Naive thymus-derived CD8-positive, alpha-beta T cell (primary cell): ENCODE measurements around the gene SYNDIG1. TPM values are rescaled to one million over a fixed set of nuclear protein-coding genes. Genes with fewer than 3 reads are reported as not detected.

Source experiments
- ATAC-seq, 2 donors: fragments of 150-1000 bp; cut with Tn5 transposase in 1 of 2; sonication (Bioruptor Pico), chemical (Tn5 transposase) in 1 of 2; 1 replicate in 1 of 2; 2 replicates in 1 of 2; pipeline ENCODE4 v1.10.0; 2021; ENCODE audit warnings: mild to moderate bottlenecking in 2 of 2, moderate library complexity in 2 of 2
- POLR2A ChIA-PET: fragments of 350-600 bp; sonication (Branson Sonifier 250); formaldehyde crosslinking; loops from one replicate; lab custom pipeline; 2021; ENCODE audit warnings: antibody characterized with exemption; lab: Charles Lee
- DNase-seq, 10 donors: peaks; one replicate each; pipeline versions ENCODE4 v3.0.0 to v3.0.0-alpha.2; 2020 to 2022
- H3K27ac Mint-ChIP-seq, 10 donors: one replicate each; pipeline ENCODE4 v1.8.0; 2020 to 2022; ENCODE audit warnings: mild to moderate bottlenecking in 10 of 10, mixed read lengths in 10 of 10, moderate library complexity in 4 of 10, inconsistent platforms in 1 of 10
- H3K27me3 Mint-ChIP-seq, 5 donors: one replicate each; pipeline ENCODE4 v1.8.0; 2021 to 2022; ENCODE audit warnings: mixed read lengths in 5 of 5
- H3K36me3 Mint-ChIP-seq, 3 donors: one replicate each; pipeline ENCODE4 v1.8.0; 2020 to 2022; ENCODE audit warnings: mixed read lengths in 3 of 3, mild to moderate bottlenecking in 2 of 3, inconsistent platforms in 1 of 3
- H3K4me1 Mint-ChIP-seq, 4 donors: one replicate each; pipeline ENCODE4 v1.8.0; 2021 to 2022; ENCODE audit warnings: mixed read lengths in 4 of 4
- H3K4me3 Mint-ChIP-seq, 10 donors: one replicate each; pipeline ENCODE4 v1.8.0; 2020 to 2022; ENCODE audit warnings: mild to moderate bottlenecking in 10 of 10, mixed read lengths in 10 of 10, moderate library complexity in 6 of 10, inconsistent platforms in 1 of 10
- H3K9me3 Mint-ChIP-seq, 9 donors: one replicate each; pipeline ENCODE4 v1.8.0; 2020 to 2022; ENCODE audit warnings: mixed read lengths in 9 of 9, mild to moderate bottlenecking in 3 of 9, inconsistent platforms in 1 of 9, moderate library complexity in 1 of 9
- polyA plus RNA-seq, 3 donors: library from polyadenylated mRNA; unstranded; fragments of 300-500 nt; fragmentation: Illumina TruSeq; gene quantifications; one replicate each; pipeline ENCODE4 v1.2.3, GENCODE V29; 2021
- total RNA-seq, 8 experiments: library from RNA in 2 of 8; stranded (reverse) in 2 of 8; gene quantifications; one replicate each; pipeline ENCODE4 v1.2.3 and lab custom pipeline; 2021 to 2026

SYNDIG1 gene
- total and polyA plus RNA-seq, 5 experiments from 2014 or later, result not detected

DNA sequence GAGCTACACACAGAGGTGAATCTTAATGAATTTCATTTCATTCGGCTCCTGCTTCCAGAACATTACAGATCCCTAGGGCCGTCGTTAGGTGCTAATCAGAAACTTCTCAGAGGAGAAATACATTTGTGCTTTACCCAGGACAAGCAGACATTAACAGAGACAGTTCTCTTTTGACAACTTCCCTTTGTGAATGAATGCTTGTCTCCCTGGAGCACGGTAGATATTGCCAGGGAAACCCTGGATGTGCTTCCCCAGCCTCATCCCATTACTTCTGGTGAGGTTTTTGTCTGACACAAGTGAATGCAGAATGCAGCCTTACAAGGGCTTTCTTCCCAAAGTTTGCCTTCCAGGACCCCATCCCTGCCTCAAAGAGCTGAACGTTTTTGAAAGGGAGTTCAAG is 105.4 kb downstream of the SYNDIG1 start:
- Mint-ChIP-seq H3K4me3 (no peak overlapping the region), H3K9me3 (no peaks in the 10 kb centered on the region), H3K27ac (no peak overlapping the region), H3K27me3 (peaks cover 0 to 4% (median 2%) of the 10 kb centered on the region in 5 donors), H3K4me1 (peaks cover 0 to 12% (median 0%) of the 10 kb centered on the region in 4 donors), H3K36me3 (no peaks in the 10 kb centered on the region)
- POLR2A ChIA-PET, result no interaction called here
- ATAC-seq (no peak), DNase-seq (no peak)

DNA sequence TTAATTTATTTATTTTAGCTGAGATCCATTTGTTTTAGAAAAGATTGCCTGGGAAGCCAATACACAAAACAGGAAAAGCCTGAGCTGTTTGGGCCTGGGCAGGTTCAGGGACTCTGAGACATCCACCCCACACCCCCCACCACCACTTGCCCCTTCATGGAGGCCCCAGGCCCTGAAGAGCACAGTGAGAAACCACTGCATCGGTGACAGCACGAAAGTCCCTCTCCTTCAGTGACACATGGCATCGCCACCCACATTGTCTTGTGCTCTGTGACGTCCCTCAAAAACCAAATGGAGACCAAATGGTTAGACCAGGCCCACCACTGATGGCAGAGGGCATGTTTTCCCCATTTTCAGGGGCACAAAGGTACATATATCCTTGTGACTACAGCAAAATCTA is 106.4 kb downstream of the SYNDIG1 start:
- DNase-seq (no peak), ATAC-seq (no peak)
- Mint-ChIP-seq H3K27ac (no peak overlapping the region), H3K4me1 (peaks cover 0 to 12% (median 0%) of the 10 kb centered on the region in 4 donors), H3K36me3 (no peaks in the 10 kb centered on the region), H3K9me3 (no peaks in the 10 kb centered on the region), H3K4me3 (no peak overlapping the region), H3K27me3 (peaks cover 0 to 4% (median 2%) of the 10 kb centered on the region in 5 donors)
- POLR2A ChIA-PET, result no interaction called here

DNA sequence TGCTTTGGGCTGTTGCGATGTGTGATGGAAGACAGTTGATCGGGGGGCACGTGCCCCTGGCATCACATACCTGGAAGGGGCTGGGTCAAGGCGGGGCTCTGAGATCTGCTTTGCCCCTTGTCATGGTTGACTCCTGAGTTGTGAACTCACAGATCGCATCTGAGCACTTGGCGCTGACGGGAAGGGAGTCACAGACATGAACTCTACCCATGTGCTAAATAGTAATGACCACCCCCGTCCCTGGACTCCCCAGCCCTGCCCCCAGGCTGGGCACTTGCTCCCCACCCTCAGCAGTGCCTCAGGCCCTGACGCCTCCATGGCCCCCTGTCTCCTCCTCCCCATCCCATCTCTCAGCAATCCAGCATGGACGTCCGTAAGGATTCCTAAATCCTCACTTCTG is 107.0 kb downstream of the SYNDIG1 start:
- H3K27ac Mint-ChIP-seq, result no peak overlapping the region
- H3K9me3 Mint-ChIP-seq, result no peaks in the 10 kb centered on the region
- H3K4me1 Mint-ChIP-seq, result peaks cover 0 to 12% (median 0%) of the 10 kb centered on the region in 4 donors
- ATAC-seq (no peak), DNase-seq (no peak)
- POLR2A ChIA-PET, result no interaction called here
- H3K36me3 Mint-ChIP-seq, result no peaks in the 10 kb centered on the region
- H3K27me3 Mint-ChIP-seq, result peaks cover 0 to 4% (median 2%) of the 10 kb centered on the region in 5 donors
- H3K4me3 Mint-ChIP-seq, result no peak overlapping the region

DNA sequence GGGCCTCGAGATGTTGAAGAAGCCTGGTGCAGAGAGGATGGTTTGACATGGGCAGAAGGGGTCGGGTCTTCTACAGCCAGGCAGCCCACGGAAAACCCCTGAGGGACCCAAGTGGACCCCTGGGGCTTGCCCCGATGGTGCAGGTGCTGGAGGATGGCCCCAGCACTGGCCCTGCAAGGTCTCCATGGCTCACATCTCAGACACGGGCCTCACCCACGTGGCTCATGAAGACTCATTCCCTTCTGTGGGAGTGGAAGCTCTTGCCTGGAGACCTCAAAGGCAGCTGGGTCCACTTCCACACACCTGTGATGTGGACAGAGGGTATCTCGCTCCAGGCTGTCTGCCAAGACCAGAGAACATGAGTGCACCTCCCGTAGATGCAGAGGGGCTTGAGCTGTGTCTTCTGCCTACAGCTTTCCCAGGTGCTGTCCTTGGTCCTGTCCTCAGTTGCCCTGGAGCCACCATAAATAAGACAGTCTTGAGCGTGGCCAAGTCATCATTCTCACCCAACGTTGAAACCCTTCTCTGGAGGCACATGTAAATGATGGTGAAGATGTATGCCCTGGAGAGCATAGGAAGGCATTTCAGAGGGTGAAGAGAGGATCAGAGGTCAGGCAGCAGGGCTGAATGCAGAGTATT is 108.0 kb downstream of the SYNDIG1 start:
- H3K9me3 Mint-ChIP-seq, result no peaks in the 10 kb centered on the region
- DNase-seq, result no peak
- no peak for ATAC-seq
- no peak overlapping the region for H3K27ac Mint-ChIP-seq
- H3K4me3 Mint-ChIP-seq, result no peak overlapping the region
- H3K4me1 Mint-ChIP-seq, result peaks cover 0 to 5% (median 0%) of the 10 kb centered on the region in 4 donors
- H3K27me3 Mint-ChIP-seq, result peaks cover 0 to 5% (median 2%) of the 10 kb centered on the region in 5 donors
- POLR2A ChIA-PET, result no interaction called here
- no peaks in the 10 kb centered on the region for H3K36me3 Mint-ChIP-seq

DNA sequence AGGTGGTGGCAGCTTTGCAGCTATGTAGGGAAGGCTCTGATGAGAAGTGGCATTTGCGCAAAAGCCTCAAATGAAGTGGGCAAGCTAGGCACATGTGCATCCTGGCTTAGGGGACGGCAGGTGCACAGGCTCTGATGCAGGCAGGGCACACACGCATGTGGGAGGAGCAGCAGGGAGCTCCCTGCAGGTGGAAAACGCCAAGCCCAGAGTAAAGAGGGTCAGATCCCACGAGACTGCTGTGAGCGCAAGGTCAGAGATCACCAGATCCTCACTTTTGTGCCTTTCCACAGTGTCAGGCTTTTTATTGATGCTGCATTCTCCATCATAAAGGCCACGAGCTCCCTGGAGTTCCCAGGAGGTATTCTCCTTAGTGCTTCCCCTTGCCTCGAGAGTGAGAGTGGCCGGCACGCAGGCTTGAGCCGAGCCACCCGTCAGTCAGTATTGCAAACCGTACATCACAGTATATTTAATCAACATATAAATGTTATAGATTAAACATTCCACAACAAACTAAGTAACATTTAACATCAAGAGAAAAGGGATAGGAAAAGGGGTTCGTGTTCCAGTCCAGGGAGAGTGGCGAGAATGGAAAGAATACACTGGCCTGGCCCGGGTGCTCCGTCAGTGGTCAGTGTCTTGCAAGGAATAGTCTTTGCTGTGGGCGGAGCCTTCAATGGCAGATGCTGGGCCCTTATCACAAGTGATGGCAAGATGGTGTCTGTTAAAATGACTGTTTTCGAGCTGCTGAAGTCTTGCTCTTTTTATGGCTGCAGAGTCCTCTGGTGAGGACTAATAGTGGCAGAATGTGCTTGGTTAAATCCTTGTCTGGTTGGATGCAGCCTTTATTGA is 109.4 kb downstream of the SYNDIG1 start:
- Mint-ChIP-seq H3K4me3 (no peak overlapping the region), H3K9me3 (no peaks in the 10 kb centered on the region), H3K27ac (no peak overlapping the region), H3K27me3 (peaks cover 0 to 5% (median 2%) of the 10 kb centered on the region in 5 donors), H3K4me1 (no peaks in the 10 kb centered on the region), H3K36me3 (no peaks in the 10 kb centered on the region)
- no peak for ATAC-seq
- POLR2A ChIA-PET, result no interaction called here
- no peak for DNase-seq

DNA sequence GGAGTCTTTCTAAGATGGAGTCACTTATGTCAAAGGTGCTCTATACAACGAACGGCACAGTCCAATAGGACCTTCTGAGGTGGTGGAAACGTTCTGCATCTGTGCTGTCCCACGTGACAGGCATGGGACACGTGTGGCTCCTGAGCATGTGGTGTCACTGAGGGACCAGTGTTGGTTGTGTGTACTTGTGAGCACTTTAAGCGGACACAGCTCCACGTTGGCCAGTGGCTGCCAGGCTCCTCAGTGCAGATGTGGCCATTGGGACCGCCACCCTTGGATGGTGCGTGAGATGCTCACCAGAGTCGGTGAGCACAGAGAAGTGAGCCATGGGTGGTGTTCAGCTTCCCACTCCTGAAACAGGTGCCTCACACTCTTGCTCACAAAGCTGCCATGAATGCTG is 110.0 kb downstream of the SYNDIG1 start:
- Mint-ChIP-seq H3K27ac (no peak overlapping the region), H3K27me3 (peaks cover 0 to 9% (median 0%) of the 10 kb centered on the region in 5 donors), H3K4me3 (no peak overlapping the region), H3K9me3 (no peaks in the 10 kb centered on the region), H3K4me1 (no peaks in the 10 kb centered on the region), H3K36me3 (no peaks in the 10 kb centered on the region)
- POLR2A ChIA-PET, result no interaction called here
- DNase-seq (no peak), ATAC-seq (no peak)

DNA sequence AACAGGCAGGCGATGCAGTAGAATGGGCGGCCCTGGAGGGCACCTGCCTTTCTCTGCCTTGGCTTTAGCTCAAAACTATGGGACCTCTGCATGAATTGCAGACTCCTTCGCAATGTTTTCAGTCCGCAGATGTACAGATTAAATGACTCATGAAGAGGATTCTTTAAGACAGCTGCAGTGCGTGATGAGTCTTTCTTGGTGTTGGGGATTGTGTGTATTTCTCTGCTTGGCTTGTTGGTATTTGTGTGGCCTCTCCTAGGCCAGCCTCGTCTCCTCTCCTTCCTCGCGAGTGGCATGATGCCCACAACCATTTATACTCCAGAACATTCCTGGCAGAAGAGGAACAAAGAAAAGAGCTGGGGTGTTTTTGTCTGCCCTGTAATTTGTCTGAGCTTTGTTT is 110.6 kb downstream of the SYNDIG1 start:
- H3K36me3 Mint-ChIP-seq, result no peaks in the 10 kb centered on the region
- DNase-seq (no peak), ATAC-seq (no peak)
- H3K27ac Mint-ChIP-seq, result peak overlapping the region in 1 of 10 donors; percentile 57
- H3K9me3 Mint-ChIP-seq, result no peaks in the 10 kb centered on the region
- no peaks in the 10 kb centered on the region for H3K4me1 Mint-ChIP-seq
- no peak overlapping the region for H3K4me3 Mint-ChIP-seq
- POLR2A ChIA-PET, result no interaction called here
- peaks cover 0 to 9% (median 0%) of the 10 kb centered on the region in 5 donors for H3K27me3 Mint-ChIP-seq

DNA sequence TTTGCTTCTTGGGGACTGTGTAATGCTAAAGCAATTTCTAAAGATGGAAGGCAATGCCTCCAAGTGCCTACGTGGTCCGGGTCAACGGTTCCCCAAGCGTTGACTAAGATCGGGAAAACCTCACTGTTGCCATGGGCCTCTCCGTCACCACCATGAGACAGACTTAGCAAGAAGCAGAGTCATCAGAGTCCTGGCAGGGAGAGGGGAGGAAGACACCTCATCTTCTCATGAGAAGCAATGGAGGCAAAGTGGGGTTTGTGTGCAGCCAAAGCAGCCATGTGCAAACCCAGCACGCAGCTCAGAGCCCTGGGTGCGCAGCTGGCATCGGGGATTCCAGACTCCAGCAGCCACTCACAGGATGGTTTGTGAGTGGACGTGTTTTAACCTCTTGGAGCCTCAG is 111.4 kb downstream of the SYNDIG1 start:
- H3K9me3 Mint-ChIP-seq, result no peaks in the 10 kb centered on the region
- H3K4me3 Mint-ChIP-seq, result no peak overlapping the region
- ATAC-seq (no peak), DNase-seq (no peak)
- no peak overlapping the region for H3K27ac Mint-ChIP-seq
- peaks cover 0 to 9% (median 2%) of the 10 kb centered on the region in 5 donors for H3K27me3 Mint-ChIP-seq
- H3K36me3 Mint-ChIP-seq, result no peaks in the 10 kb centered on the region
- POLR2A ChIA-PET, result no interaction called here
- H3K4me1 Mint-ChIP-seq, result no peaks in the 10 kb centered on the region

DNA sequence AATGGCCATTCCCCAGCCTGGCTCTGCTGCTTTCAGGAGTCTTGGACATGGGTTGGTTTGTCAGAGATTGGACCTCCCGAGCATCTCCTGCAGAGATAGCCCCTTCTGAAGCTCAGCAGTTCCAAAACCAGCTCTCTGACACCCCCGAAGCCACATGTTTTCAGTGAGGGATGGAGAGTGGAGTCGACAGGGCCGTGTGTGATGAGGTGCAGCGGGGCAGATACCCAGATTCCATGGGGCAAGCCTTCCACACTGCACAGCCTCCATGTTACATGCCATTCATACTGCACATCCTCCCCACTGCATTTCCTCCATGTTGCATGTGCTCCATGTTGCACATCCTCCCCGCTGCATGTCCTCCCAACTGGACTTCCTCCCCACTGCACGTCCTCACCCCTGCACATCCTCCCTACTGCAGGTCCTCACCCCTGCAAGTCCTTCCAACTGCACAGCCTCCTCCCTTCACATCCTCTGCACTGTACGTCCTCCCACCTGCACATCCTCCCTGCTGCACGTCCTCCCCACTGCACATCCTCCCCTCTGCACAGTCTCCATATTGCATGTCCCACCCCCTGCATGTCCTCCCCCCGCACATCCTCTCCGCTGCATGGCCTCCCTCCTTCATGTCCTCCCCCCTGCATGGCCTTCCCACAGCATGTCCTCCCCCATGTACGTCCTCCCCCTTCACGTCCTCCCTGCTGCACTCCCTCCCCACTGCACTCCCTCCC is 112.2 kb downstream of the SYNDIG1 start:
- ATAC-seq (no peak), DNase-seq (no peak)
- H3K9me3 Mint-ChIP-seq, result no peaks in the 10 kb centered on the region
- peaks cover 0 to 9% (median 0%) of the 10 kb centered on the region in 5 donors for H3K27me3 Mint-ChIP-seq
- H3K4me1 Mint-ChIP-seq, result no peaks in the 10 kb centered on the region
- H3K36me3 Mint-ChIP-seq, result no peaks in the 10 kb centered on the region
- no peak overlapping the region for H3K4me3 Mint-ChIP-seq
- POLR2A ChIA-PET, result no interaction called here
- H3K27ac Mint-ChIP-seq, result no peak overlapping the region

DNA sequence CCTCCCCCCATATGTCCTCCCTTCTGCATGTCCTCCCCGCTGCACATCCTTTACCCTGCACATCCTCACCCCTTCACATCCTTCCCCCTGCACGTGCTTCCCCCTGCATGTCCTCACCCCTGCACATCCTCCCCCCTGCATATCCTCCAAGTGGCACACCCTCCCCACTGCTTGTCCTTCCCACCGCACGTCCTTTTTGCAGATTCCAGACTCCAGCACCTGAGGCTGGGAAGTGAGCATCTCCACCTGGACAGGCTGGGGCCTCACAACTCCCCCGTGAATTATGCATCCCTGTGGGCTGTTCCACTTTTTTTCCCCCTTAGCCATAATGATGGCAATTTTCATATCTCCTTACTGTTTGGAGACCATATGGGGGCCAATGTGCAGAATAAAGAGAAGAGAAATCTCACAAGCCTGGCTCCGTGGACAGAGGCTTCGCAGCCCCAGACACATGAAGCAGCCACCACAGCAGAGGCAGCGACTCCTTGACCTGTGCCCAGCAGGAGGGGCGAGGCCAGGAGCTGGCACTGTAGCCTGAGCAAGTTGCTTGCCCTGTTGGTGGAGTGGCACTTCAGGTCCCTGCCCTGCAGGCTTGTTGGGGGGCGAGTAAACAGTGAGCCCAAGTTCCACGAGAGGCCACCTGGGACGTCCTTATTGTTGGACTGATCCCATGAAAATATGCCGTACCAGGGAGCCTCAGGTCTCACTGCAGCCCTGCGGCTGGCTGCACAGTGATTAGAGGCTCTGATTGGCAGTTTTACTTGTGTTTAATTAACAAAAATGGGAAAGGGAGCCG is 113.1 kb downstream of the SYNDIG1 start:
- DNase-seq (no peak), ATAC-seq (no peak)
- POLR2A ChIA-PET, result no interaction called here
- no peaks in the 10 kb centered on the region for H3K36me3 Mint-ChIP-seq
- H3K4me1 Mint-ChIP-seq, result no peaks in the 10 kb centered on the region
- H3K27me3 Mint-ChIP-seq, result peaks cover 0 to 9% (median 0%) of the 10 kb centered on the region in 5 donors
- H3K4me3 Mint-ChIP-seq, result no peak overlapping the region
- H3K27ac Mint-ChIP-seq, result no peak overlapping the region
- no peaks in the 10 kb centered on the region for H3K9me3 Mint-ChIP-seq

DNA sequence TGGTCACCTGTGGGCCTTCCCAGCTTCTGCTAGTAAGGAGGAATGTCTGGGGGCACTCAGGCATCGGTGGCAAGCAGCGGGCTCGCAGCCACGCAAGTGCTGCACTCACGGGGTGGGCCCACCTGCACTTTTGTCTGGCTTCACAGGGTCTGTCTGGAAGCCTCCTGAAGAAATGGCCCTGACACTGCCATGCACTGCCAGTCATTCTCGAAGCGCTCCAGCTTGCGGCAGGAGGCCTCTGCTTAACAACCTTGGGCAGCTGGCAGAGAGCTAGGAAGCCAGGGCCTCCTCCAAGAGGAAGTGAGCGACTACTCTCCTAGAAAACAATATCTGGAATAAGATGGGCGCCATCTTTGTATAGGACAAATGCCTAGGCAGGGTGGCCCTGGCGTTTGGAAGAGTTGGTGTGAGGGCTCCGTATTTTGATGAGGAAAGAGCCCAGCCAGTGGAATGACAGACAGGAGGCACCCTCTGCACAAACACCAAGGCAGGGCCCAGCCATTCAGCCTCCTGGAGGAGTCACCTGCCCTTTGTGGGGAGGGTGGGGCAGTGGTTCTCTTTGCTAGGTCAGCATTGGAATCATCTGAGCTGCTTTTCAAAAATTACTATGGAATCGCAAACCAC is 113.9 kb downstream of the SYNDIG1 start:
- H3K9me3 Mint-ChIP-seq, result no peaks in the 10 kb centered on the region
- no peak overlapping the region for H3K4me3 Mint-ChIP-seq
- no peak overlapping the region for H3K27ac Mint-ChIP-seq
- peaks cover 0 to 11% (median 0%) of the 10 kb centered on the region in 5 donors for H3K27me3 Mint-ChIP-seq
- H3K4me1 Mint-ChIP-seq, result no peaks in the 10 kb centered on the region
- DNase-seq, result no peak
- POLR2A ChIA-PET, result no interaction called here
- H3K36me3 Mint-ChIP-seq, result no peaks in the 10 kb centered on the region
- ATAC-seq, result no peak

DNA sequence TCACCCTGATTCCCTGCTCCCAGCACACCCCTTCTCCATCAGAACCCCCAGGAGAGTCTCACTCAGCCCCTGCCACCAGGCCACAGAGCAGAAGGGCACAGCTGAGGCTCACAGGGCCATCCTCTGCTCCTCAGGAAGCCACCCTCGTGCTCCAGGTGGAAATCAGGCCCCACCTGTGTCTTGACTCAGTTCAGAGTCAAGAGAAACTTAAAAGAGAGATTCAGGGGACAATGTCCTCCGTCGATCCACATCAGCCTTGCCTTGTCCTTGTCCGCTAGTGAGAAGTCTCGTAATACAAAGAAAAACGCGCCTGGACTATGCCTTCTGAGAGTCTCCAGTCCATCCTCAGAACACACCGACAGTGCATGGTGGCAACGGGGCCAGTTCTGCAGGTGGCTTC is 114.6 kb downstream of the SYNDIG1 start:
- Mint-ChIP-seq H3K36me3 (no peaks in the 10 kb centered on the region), H3K9me3 (no peaks in the 10 kb centered on the region), H3K27me3 (peaks cover 0 to 9% (median 0%) of the 10 kb centered on the region in 5 donors), H3K4me1 (no peaks in the 10 kb centered on the region), H3K4me3 (no peak overlapping the region), H3K27ac (no peak overlapping the region)
- no peak for ATAC-seq
- POLR2A ChIA-PET, result no interaction called here
- no peak for DNase-seq
